AG09319 (cell line): Measurements from ENCODE around the gene RANGAP1.
A peak's percentile ranks its signal among the peaks of the same experiment; 100 is the strongest.

Experiments
- DNase-seq: peaks from one replicate; pipeline ENCODE4 v3.0.0-alpha.2; 2010; ENCODE audit warnings: low read depth; ENCODE audit errors: extremely low read depth
- CTCF ChIP-seq: IDR thresholded peaks from 2 replicates; pipeline ENCODE4 v1.5.1; 2011; ENCODE audit warnings: low read depth, mild to moderate bottlenecking, inconsistent platforms, low read length, moderate library complexity

Gene RANGAP1

GRCh38 chr22:41217553-41218157 is 68.3 kb downstream of the RANGAP1 start:
- DNase-seq = peak; percentile 87
- no peak for TF ChIP-seq CTCF

- no peak for TF ChIP-seq CTCF
- DNase-seq = no peak
These were observed 69.0 kb downstream of the RANGAP1 start for GRCh38 chr22:41216984-41217383.

GRCh38 chr22:41215926-41216325 is 70.1 kb downstream of the RANGAP1 start:
- no peak for DNase-seq
- no peak for TF ChIP-seq CTCF

- no peak for DNase-seq
- TF ChIP-seq CTCF = no peak
These were observed 70.6 kb downstream of the RANGAP1 start for GRCh38 chr22:41215409-41215808.

- no peak for DNase-seq
- TF ChIP-seq CTCF = no peak
These were observed 79.3 kb downstream of the RANGAP1 start for GRCh38 chr22:41206719-41207118.

- peak; percentile 83 for DNase-seq
- TF ChIP-seq CTCF = no peak
These were observed 80.7 kb downstream of the RANGAP1 start, which contains the start of gene L3MBTL2 for GRCh38 chr22:41204992-41205900. Gene L3MBTL2, plus strand, starts transcription at chr22:41205312. Its CDS starts 51 bp downstream, at chr22:41205363.

- no peak for TF ChIP-seq CTCF
- DNase-seq = no peak
These were observed 81.9 kb downstream of the RANGAP1 start for GRCh38 chr22:41204066-41204465.
